Measurements from ENCODE around the gene FZD10. TPM values are rescaled to one million over a fixed set of nuclear protein-coding genes. Genes with fewer than 3 reads are reported as not detected.

The FZD10 gene
- total RNA-seq, 6 donors from 2014 or later, result 0.46 to 2.6 (median 1.1) TPM; not detected in 1

DNA sequence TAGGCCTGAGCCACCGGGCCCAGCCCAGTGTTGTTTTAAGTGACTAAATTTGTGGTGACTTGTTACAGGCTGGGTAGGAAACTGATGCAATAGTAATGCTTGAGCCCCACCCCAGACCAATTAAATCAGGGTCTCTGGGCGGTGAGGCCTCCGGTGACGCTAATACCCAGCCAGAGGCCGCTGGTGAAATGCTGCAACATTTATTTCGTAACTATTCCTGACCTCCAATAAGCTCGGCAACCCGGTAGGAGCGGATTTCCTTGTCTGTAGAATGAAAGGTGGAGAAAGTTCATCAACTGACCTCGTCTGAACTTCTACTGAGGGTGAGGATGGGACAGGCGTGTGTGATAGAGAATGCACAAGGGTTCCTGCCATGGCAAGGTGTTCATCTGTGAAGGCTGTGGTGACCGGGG lies 42.3 kb downstream of the FZD10 start:
- Histone ChIP-seq H3K27ac (no peak overlapping the region), H3K27me3 (no peaks in the 10 kb centered on the region), H3K36me3 (no peaks in the 10 kb centered on the region), H3K9me3 (peaks cover 0 to 5% (median 2%) of the 10 kb centered on the region in 4 donors), H3K4me1 (no peaks in the 10 kb centered on the region), H3K4me3 (no peak overlapping the region)
- ATAC-seq (ENCODE audit: low FRiP score in 2 of 2) (no peak), DNase-seq (no peak)
- TF ChIP-seq POLR2A (IDR thresholded peaks at IDR 0.05), result no peak
- TF ChIP-seq POLR2AphosphoS5 (IDR thresholded peaks at IDR 0.05), result no peak
- TF ChIP-seq, protein P1, sequence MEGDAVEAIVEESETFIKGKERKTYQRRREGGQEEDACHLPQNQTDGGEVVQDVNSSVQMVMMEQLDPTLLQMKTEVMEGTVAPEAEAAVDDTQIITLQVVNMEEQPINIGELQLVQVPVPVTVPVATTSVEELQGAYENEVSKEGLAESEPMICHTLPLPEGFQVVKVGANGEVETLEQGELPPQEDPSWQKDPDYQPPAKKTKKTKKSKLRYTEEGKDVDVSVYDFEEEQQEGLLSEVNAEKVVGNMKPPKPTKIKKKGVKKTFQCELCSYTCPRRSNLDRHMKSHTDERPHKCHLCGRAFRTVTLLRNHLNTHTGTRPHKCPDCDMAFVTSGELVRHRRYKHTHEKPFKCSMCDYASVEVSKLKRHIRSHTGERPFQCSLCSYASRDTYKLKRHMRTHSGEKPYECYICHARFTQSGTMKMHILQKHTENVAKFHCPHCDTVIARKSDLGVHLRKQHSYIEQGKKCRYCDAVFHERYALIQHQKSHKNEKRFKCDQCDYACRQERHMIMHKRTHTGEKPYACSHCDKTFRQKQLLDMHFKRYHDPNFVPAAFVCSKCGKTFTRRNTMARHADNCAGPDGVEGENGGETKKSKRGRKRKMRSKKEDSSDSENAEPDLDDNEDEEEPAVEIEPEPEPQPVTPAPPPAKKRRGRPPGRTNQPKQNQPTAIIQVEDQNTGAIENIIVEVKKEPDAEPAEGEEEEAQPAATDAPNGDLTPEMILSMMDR (IDR thresholded peaks at IDR 0.05), result no peak
- WGBS, 2 donors, result 89 to 90% methylated on average over 12 of the region's 12 CpGs

DNA sequence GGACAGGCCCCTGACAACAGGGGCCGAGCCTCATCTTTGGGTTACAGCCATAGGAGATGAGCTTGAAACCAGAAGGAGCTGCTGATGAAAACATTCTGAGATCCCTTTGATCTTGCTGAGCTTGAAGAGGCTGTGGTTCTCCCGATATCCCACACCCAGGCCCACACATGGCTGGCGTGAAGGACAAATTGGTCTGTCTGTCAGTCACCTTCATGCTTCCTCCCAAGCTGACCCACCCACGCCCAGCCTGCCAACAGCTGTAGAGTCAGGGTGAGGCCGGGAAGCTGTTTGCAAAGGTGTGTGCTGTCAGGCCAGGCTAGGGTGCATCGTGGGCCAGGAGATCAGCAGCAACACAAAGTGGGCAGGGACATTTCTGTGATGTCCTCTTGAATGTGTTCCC lies 43.2 kb downstream of the FZD10 start:
- peaks cover 0 to 5% (median 2%) of the 10 kb centered on the region in 4 donors for H3K9me3 ChIP-seq
- DNase-seq (no peak), ATAC-seq (ENCODE audit: low FRiP score in 2 of 2) (no peak)
- no peak overlapping the region for H3K27ac ChIP-seq
- no peaks in the 10 kb centered on the region for H3K27me3 ChIP-seq
- H3K4me1 ChIP-seq, result no peaks in the 10 kb centered on the region
- TF ChIP-seq POLR2A (IDR thresholded peaks at IDR 0.05) (no peak), POLR2AphosphoS5 (IDR thresholded peaks at IDR 0.05) (no peak), EP300 (IDR thresholded peaks at IDR 0.05) (no peak)
- TF ChIP-seq, protein P1 (IDR thresholded peaks at IDR 0.05), result no peak
- no peaks in the 10 kb centered on the region for H3K36me3 ChIP-seq
- 70 to 83% methylated on average over 1 to 6 of the region's 6 CpGs for WGBS, 2 donors
- H3K4me3 ChIP-seq, result no peak overlapping the region

DNA sequence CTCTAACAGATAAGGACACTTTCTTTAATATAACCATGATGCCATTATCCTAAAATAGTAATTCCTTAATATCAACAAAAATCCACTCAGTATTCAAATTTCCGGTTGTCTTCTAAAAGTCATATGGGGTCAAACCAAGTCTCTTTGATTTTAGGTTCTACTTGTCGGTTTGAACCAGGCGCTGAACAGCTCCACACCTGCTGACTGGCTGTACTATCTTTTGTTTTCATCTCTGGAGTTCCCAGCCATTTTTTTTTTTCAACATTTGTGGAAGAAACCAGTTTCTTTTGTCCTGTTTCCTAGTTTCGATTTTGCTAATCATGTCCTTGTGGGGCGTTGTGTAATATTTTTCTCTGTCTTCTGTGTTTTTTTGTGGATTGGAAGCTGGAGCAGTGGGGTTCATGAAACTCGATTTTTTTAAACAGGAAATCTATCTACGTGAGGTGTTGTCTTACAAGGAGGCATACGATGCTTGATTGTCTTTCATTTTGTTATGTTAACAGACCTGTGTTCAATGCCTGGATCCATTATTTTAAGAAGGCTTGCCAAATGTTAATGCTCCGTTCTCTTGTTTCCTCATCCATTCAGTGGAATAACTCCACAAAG lies 50.2 kb downstream of the FZD10 start:
- H3K27me3 ChIP-seq, result no peaks in the 10 kb centered on the region
- WGBS, 2 donors, result 41 to 42% methylated on average over 9 of the region's 9 CpGs
- H3K4me3 ChIP-seq, result no peak overlapping the region
- ATAC-seq (ENCODE audit: low FRiP score in 2 of 2) (no peak), DNase-seq (no peak)
- no peaks in the 10 kb centered on the region for H3K4me1 ChIP-seq
- TF ChIP-seq POLR2AphosphoS5 (IDR thresholded peaks at IDR 0.05), result no peak
- TF ChIP-seq EP300 (IDR thresholded peaks at IDR 0.05), result no peak
- no peaks in the 10 kb centered on the region for H3K36me3 ChIP-seq
- peaks cover 0 to 5% (median 2%) of the 10 kb centered on the region in 4 donors for H3K9me3 ChIP-seq
- no peak overlapping the region for H3K27ac ChIP-seq

DNA sequence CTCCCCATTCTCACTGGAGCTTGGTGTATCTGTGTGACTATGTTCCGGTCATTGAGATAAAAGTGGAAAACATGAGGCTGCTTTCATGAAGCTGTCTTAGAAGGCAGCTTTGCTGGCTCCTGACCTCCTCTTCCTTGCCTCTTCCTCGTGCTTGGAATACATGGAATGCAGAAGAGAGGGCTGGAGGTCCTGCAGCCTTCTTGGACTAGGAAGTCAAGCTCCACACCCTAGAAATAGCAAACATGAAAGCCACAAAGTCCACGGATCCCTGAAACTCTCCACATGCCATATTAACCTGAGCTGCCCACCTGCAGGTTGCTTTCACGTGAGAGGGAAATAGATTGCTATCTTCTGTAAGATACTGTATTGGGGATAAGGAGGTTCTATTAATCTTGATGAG lies 51.0 kb downstream of the FZD10 start:
- H3K9me3 ChIP-seq, result peaks cover 0 to 5% (median 2%) of the 10 kb centered on the region in 4 donors
- ATAC-seq (ENCODE audit: low FRiP score in 2 of 2) (no peak), DNase-seq (no peak)
- no peaks in the 10 kb centered on the region for H3K27me3 ChIP-seq
- no peaks in the 10 kb centered on the region for H3K36me3 ChIP-seq
- no peaks in the 10 kb centered on the region for H3K4me1 ChIP-seq
- 87 to 89% methylated on average over 3 to 4 of the region's 4 CpGs for WGBS, 2 donors
- TF ChIP-seq POLR2A (IDR thresholded peaks at IDR 0.05) (no peak), EP300 (IDR thresholded peaks at IDR 0.05) (no peak), POLR2AphosphoS5 (IDR thresholded peaks at IDR 0.05) (no peak)
- TF ChIP-seq, protein P1 (IDR thresholded peaks at IDR 0.05), result no peak
- H3K4me3 ChIP-seq, result no peak overlapping the region
- H3K27ac ChIP-seq, result no peak overlapping the region

DNA sequence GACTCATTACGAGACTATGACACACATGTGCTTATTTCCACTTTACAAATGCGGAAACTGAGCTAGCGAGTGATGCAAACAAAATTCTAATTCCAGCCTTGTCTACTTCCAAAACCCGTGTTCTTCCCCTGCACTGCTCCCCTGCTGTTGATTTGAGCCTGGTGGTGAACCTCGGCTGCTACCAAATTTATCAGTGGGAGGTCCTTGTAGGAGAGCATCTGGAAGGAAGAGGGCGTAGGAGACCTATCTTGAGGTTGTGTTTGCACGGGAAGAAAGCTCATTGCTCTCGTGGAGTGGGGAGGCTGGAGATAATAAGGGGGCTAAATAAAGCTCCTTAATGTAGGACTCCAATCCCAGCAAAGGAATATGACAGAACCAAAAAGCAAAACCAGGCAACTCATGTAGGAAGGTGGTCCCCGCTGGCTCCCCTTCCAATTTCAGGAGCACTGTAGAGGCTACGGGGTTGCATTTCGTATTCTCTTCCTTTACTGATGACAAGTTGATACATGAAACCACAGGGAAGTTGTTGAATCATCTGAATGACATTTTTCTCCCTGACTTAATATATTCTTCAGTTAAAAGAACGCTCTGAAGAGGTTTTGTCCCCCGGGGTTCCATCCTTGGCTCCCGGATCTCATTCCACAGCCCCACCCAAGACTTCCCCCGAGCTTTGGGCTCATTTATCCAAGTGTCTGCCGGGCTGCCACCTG lies 52.6 kb downstream of the FZD10 start:
- Histone ChIP-seq H3K27me3 (no peaks in the 10 kb centered on the region), H3K4me1 (no peaks in the 10 kb centered on the region), H3K27ac (no peak overlapping the region), H3K36me3 (no peaks in the 10 kb centered on the region), H3K9me3 (peaks cover 0 to 5% (median 0%) of the 10 kb centered on the region in 4 donors), H3K4me3 (no peak overlapping the region)
- WGBS, 2 donors, result 59 to 64% methylated on average over 16 of the region's 16 CpGs
- ATAC-seq (ENCODE audit: low FRiP score in 2 of 2) (no peak), DNase-seq (no peak)
- no peak for TF ChIP-seq POLR2A (IDR thresholded peaks at IDR 0.05)
- TF ChIP-seq EP300 (IDR thresholded peaks at IDR 0.05), result no peak

Other genes with a start within 250 kb of the FZD10 start
- not detected for gene PIWIL1, start 175.4 kb downstream of the FZD10 start, total RNA-seq

Data from upper lobe of left lung (tissue), 6 donors.